HepG2 (cell line): Measurements from ENCODE around the gene NPW. TPM values are rescaled to one million over a fixed set of nuclear protein-coding genes. Genes with fewer than 3 reads are reported as not detected.

Experiments
- BRD4 ChIP-seq: sonication (generic); formaldehyde crosslinking; IDR thresholded peaks from 2 replicates; pipeline ENCODE4 v1.4.0; 2020; ENCODE audit warnings: missing genetic modification reagents
- CENPX ChIP-seq: sonication (generic); formaldehyde crosslinking; IDR thresholded peaks from 2 replicates; pipeline ENCODE4 v1.9.0; 2021; ENCODE audit warnings: mild to moderate bottlenecking, missing genetic modification reagents, moderate library complexity
- E2F5 ChIP-seq: sonication (generic); formaldehyde crosslinking; conservative IDR thresholded peaks from 2 replicates; pipeline ENCODE4 v1.4.0; 2020; ENCODE audit warnings: missing genetic modification reagents
- ERF ChIP-seq: IDR thresholded peaks from 2 replicates; pipeline ENCODE4 v1.6.1; 2018; ENCODE audit warnings: missing biosample characterization, missing genetic modification reagents
- FOXO1 ChIP-seq: sonication (generic); formaldehyde crosslinking; IDR thresholded peaks from 2 replicates; pipeline ENCODE4 v1.4.0; 2020; ENCODE audit warnings: missing genetic modification reagents
- HDAC1 ChIP-seq: sonication (generic); formaldehyde crosslinking; IDR thresholded peaks from 2 replicates; pipeline ENCODE4 v1.5.1; 2020; ENCODE audit warnings: mild to moderate bottlenecking, missing genetic modification reagents
- HMGXB4 ChIP-seq, 2 experiments: sonication (generic) in 1 of 2; formaldehyde crosslinking in 1 of 2; IDR thresholded peaks; 2 replicates each; pipeline versions ENCODE4 v1.4.0 to v1.6.1; 2018 to 2020; ENCODE audit warnings: missing genetic modification reagents in 2 of 2, borderline replicate concordance in 1 of 2, low read depth in 1 of 2, mild to moderate bottlenecking in 1 of 2, missing biosample characterization in 1 of 2
- KMT2A ChIP-seq: sonication (generic); formaldehyde crosslinking; IDR thresholded peaks from 2 replicates; pipeline ENCODE4 v1.4.0; 2020; ENCODE audit warnings: missing genetic modification reagents
- PAXIP1 ChIP-seq: sonication (generic); formaldehyde crosslinking; conservative IDR thresholded peaks from 2 replicates; pipeline ENCODE4 v1.4.0; 2020; ENCODE audit warnings: mild to moderate bottlenecking, missing genetic modification reagents, moderate library complexity
- PLRG1 ChIP-seq: fragments of 450-650 bp; conservative IDR thresholded peaks from 2 replicates; pipeline ENCODE4 v1.6.1; 2016
- SPEN ChIP-seq: sonication (generic); formaldehyde crosslinking; IDR thresholded peaks from 2 replicates; pipeline ENCODE4 v1.5.1; 2020; ENCODE audit warnings: low read depth, mild to moderate bottlenecking, missing genetic modification reagents
- TAF1 ChIP-seq: sonication (generic); formaldehyde crosslinking; IDR thresholded peaks from 2 replicates; pipeline ENCODE4 v1.4.0; 2020; ENCODE audit warnings: missing genetic modification reagents
- ZFP36L1 ChIP-seq: sonication (generic); formaldehyde crosslinking; IDR thresholded peaks from 2 replicates; pipeline ENCODE4 v1.8.0; 2022; ENCODE audit warnings: mild to moderate bottlenecking, missing genetic modification reagents, moderate library complexity
- ZMAT5 ChIP-seq: sonication (generic); formaldehyde crosslinking; IDR thresholded peaks from 2 replicates; pipeline ENCODE4 v1.5.0; 2020; ENCODE audit warnings: mild to moderate bottlenecking, low read depth, missing genetic modification reagents, borderline replicate concordance
- ZNF124 ChIP-seq: sonication (generic); formaldehyde crosslinking; IDR thresholded peaks from 2 replicates; pipeline ENCODE4 v1.4.0; 2020; ENCODE audit warnings: missing genetic modification reagents
- ZNF343 ChIP-seq: sonication (generic); formaldehyde crosslinking; IDR thresholded peaks from 2 replicates; pipeline ENCODE4 v1.4.0; 2020; ENCODE audit warnings: mild to moderate bottlenecking, missing genetic modification reagents
- ZNF451 ChIP-seq: sonication (generic); formaldehyde crosslinking; IDR thresholded peaks from 2 replicates; pipeline ENCODE4 v1.5.0; 2020; ENCODE audit warnings: mild to moderate bottlenecking, missing genetic modification reagents
- ZNF614 ChIP-seq: IDR thresholded peaks from 2 replicates; pipeline ENCODE4 v1.6.1; 2018; ENCODE audit warnings: missing biosample characterization, missing genetic modification reagents, inconsistent platforms, borderline replicate concordance
- ZNF644 ChIP-seq: IDR thresholded peaks from 2 replicates; pipeline ENCODE4 v1.6.1; 2016; ENCODE audit warnings: low read depth
- polyA plus RNA-seq, 8 experiments: library from polyadenylated mRNA; depleted of rRNA in 3 of 8; stranded (reverse) in 7 of 8; unstranded in 1 of 8; fragments of >200 nt; fragmentation: Illumina TruSeq in 4 of 8; extraction: Trizol in 4 of 8; gene quantifications; 2 replicates each; pipeline versions ENCODE4 v1.2.1 to v1.2.3, GENCODE V29; 2011 to 2016; ENCODE audit warnings: low read depth in 4 of 8, missing spikeins in 1 of 8, mixed read lengths in 1 of 8; ENCODE audit not compliant: insufficient read depth in 1 of 8
- total RNA-seq, 5 experiments: library from RNA; depleted of rRNA; stranded (reverse); fragments of >200 nt; fragmentation: Illumina TruSeq; extraction: Trizol; gene quantifications; 2 replicates each; pipeline ENCODE4 v1.2.3, GENCODE V29; 2016; ENCODE audit warnings: low read depth in 1 of 5
- TF ChIP-seq, protein P1 (sequence below): sonication (generic); formaldehyde crosslinking; IDR thresholded peaks from 2 replicates; pipeline ENCODE4 v1.4.0; 2020; ENCODE audit warnings: mild to moderate bottlenecking, low read depth, missing genetic modification reagents
- TF ChIP-seq, protein P2 (sequence below): sonication (generic); formaldehyde crosslinking; IDR thresholded peaks from 2 replicates; pipeline ENCODE4 v1.4.0; 2020; ENCODE audit warnings: mild to moderate bottlenecking, missing genetic modification reagents

NPW gene
- total and polyA plus RNA-seq, 2 of the 13 experiments (the other 11 are each of a cell fraction or from before 2014, with no cell fraction given) = 0.24 to 0.97 TPM

DNA sequence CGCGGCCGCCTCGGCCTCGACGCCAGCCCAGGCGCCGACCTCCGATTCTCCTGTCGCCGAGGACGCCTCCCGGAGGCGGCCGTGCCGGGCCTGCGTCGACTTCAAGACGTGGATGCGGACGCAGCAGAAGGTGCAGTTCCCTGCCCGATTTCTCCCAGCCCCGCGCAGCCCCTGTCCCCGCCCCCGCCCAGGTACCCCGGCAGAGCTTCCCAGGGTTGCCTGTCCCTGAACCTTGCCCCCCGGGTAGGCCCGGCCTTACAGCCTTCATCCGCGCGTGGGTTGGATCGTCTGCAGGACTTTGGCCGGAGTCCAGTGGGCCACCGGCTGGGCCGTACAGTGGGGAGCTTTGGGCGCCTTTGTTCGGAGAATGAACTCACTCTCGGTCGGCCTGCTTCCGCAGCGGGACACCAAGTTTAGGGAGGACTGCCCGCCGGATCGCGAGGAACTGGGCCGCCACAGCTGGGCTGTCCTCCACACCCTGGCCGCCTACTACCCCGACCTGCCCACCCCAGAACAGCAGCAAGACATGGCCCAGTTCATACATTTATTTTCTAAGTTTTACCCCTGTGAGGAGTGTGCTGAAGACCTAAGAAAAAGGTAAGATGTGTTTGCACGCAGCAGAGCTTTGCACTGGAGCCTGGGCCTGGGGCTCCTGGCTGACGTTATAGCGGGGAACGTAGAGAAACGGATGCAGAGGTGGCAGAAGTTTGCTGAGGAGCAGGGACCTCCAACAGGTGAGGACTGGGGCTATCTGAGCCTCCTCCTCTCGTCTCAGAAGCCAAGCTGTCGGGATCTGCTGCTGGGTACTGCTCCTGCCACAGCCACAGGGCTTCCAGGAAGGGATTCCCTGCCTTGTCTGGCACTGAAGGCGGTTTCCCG, 35.0 kb upstream of the NPW start (continued):
- TF ChIP-seq ZNF644 (no peak), E2F5 (CRISPR knock-in tag) (no peak), PAXIP1 (peak; percentile 72; the same call in 1 of the 2 replicates), SPEN (CRISPR knock-in tag) (peak; percentile 13; the same call in 1 of the 2 replicates), BRD4 (CRISPR knock-in tag) (no peak), CENPX (CRISPR knock-in tag) (no peak), ERF (CRISPR knock-in tag) (0 out of 2 replicates have a peak, but pooled peaks have one; percentile 7), FOXO1 (CRISPR knock-in tag) (no peak), KMT2A (CRISPR knock-in tag) (peak; percentile 58), ZNF451 (no peak), HMGXB4 (CRISPR knock-in tag; IDR thresholded peaks at IDR 0.05; ENCODE audit: borderline replicate concordance in 1 of 2, low read depth in 1 of 2) (0 out of 4 replicates have a peak, but pooled peaks of 1 of the 2 experiments have one; percentile 3), HDAC1 (CRISPR knock-in tag) (peak; percentile 79), ZNF614 (CRISPR knock-in tag) (no peak), ZNF124 (no peak), ZFP36L1 (CRISPR knock-in tag) (no peak), TAF1 (CRISPR knock-in tag) (peak; percentile 29; the same call in 1 of the 2 replicates), ZMAT5 (CRISPR knock-in tag) (no peak), PLRG1 (no peak), ZNF343 (no peak)
- TF ChIP-seq, protein P1, sequence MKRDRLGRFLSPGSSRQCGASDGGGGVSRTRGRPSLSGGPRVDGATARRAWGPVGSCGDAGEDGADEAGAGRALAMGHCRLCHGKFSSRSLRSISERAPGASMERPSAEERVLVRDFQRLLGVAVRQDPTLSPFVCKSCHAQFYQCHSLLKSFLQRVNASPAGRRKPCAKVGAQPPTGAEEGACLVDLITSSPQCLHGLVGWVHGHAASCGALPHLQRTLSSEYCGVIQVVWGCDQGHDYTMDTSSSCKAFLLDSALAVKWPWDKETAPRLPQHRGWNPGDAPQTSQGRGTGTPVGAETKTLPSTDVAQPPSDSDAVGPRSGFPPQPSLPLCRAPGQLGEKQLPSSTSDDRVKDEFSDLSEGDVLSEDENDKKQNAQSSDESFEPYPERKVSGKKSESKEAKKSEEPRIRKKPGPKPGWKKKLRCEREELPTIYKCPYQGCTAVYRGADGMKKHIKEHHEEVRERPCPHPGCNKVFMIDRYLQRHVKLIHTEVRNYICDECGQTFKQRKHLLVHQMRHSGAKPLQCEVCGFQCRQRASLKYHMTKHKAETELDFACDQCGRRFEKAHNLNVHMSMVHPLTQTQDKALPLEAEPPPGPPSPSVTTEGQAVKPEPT (CRISPR knock-in tag) = no peak
- TF ChIP-seq, protein P2, sequence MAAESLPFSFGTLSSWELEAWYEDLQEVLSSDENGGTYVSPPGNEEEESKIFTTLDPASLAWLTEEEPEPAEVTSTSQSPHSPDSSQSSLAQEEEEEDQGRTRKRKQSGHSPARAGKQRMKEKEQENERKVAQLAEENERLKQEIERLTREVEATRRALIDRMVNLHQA (CRISPR knock-in tag) = no peak
